Naive thymus-derived CD4-positive, alpha-beta T cell (primary cell): ENCODE measurements around the gene CDK2AP2. TPM values are rescaled to one million over a fixed set of nuclear protein-coding genes. Genes with fewer than 3 reads are reported as not detected.

Source experiments
- ATAC-seq: fragments of 150-1000 bp; cut with Tn5 transposase; 2 replicates; pipeline ENCODE4 v1.10.0; 2021; ENCODE audit warnings: mild to moderate bottlenecking, moderate library complexity
- CTCF ChIA-PET: fragments of 350-600 bp; sonication (Branson Sonifier 250); formaldehyde crosslinking; loops from one replicate; lab custom pipeline; 2021; ENCODE audit warnings: antibody characterized with exemption; lab: Charles Lee
- POLR2A ChIA-PET: fragments of 350-600 bp; sonication (Branson Sonifier 250); formaldehyde crosslinking; loops from one replicate; lab custom pipeline; 2021; ENCODE audit warnings: antibody characterized with exemption, inconsistent platforms; lab: Charles Lee
- DNase-seq, 9 donors: peaks; one replicate each; pipeline versions ENCODE4 v3.0.0 to v3.0.0-alpha.2; 2020 to 2022; ENCODE audit warnings: mixed read lengths in 1 of 9
- H3K27ac ChIP-seq: one replicate; pipeline ENCODE4 v1.7.0; 2013; ENCODE audit warnings: mild to moderate bottlenecking, low read depth, low read length, moderate library complexity
- H3K27me3 ChIP-seq, 2 donors: one replicate each; pipeline ENCODE4 v1.7.0; 2013; ENCODE audit warnings: low read length in 2 of 2, mild to moderate bottlenecking in 2 of 2, moderate library complexity in 2 of 2; ENCODE audit not compliant: control insufficient read depth in 2 of 2, insufficient read depth in 2 of 2
- H3K36me3 ChIP-seq, 3 experiments: 1 replicate in 2 of 3; 2 replicates in 1 of 3; pipeline ENCODE4 v1.7.0; 2013; ENCODE audit warnings: low read length in 3 of 3, mild to moderate bottlenecking in 3 of 3, moderate library complexity in 1 of 3; ENCODE audit not compliant: insufficient read depth in 3 of 3, control insufficient read depth in 2 of 3
- H3K4me1 ChIP-seq, 2 donors: one replicate each; pipeline ENCODE4 v1.7.0; 2013; ENCODE audit warnings: low read length in 2 of 2, mild to moderate bottlenecking in 2 of 2, moderate library complexity in 1 of 2; ENCODE audit not compliant: control insufficient read depth in 2 of 2, insufficient read depth in 2 of 2
- H3K4me3 ChIP-seq: 2 replicates; pipeline ENCODE4 v1.7.0; 2013; ENCODE audit warnings: mild to moderate bottlenecking, low read length
- H3K9me3 ChIP-seq, 3 experiments: 1 replicate in 2 of 3; 2 replicates in 1 of 3; pipeline ENCODE4 v1.7.0; 2013; ENCODE audit warnings: low read length in 3 of 3; ENCODE audit not compliant: control insufficient read depth in 2 of 3
- H3K27ac Mint-ChIP-seq, 9 donors: one replicate each; pipeline ENCODE4 v1.8.0; 2020 to 2022; ENCODE audit warnings: mixed read lengths in 9 of 9, mild to moderate bottlenecking in 8 of 9, moderate library complexity in 5 of 9, inconsistent platforms in 2 of 9
- H3K27me3 Mint-ChIP-seq, 5 donors: one replicate each; pipeline ENCODE4 v1.8.0; 2021 to 2022; ENCODE audit warnings: mixed read lengths in 5 of 5, mild to moderate bottlenecking in 1 of 5
- H3K36me3 Mint-ChIP-seq, 5 donors: one replicate each; pipeline ENCODE4 v1.8.0; 2020 to 2022; ENCODE audit warnings: mixed read lengths in 5 of 5, mild to moderate bottlenecking in 3 of 5, inconsistent platforms in 1 of 5
- H3K4me1 Mint-ChIP-seq, 7 donors: one replicate each; pipeline ENCODE4 v1.8.0; 2020 to 2022; ENCODE audit warnings: mixed read lengths in 7 of 7, mild to moderate bottlenecking in 3 of 7, inconsistent platforms in 1 of 7
- H3K4me3 Mint-ChIP-seq, 10 donors: one replicate each; pipeline ENCODE4 v1.8.0; 2020 to 2022; ENCODE audit warnings: mild to moderate bottlenecking in 10 of 10, mixed read lengths in 10 of 10, moderate library complexity in 6 of 10, inconsistent platforms in 2 of 10
- H3K9me3 Mint-ChIP-seq, 11 donors: one replicate each; pipeline ENCODE4 v1.8.0; 2020 to 2022; ENCODE audit warnings: mixed read lengths in 11 of 11, mild to moderate bottlenecking in 4 of 11, inconsistent platforms in 1 of 11, moderate library complexity in 1 of 11
- intact Hi-C, 2 donors: fragments of 100-400 bp; cut with micrococcal nuclease; formaldehyde crosslinking; loops; one replicate each; pipeline ENCODE4 v1.15.1; 2023
- polyA plus RNA-seq, 2 donors: library from polyadenylated mRNA; unstranded; fragments of 300-500 nt; fragmentation: Illumina TruSeq; gene quantifications; one replicate each; pipeline ENCODE4 v1.2.3, GENCODE V29; 2021
- total RNA-seq, 6 experiments: library from RNA in 5 of 6; stranded (reverse) in 5 of 6; gene quantifications; 1 replicate in 5 of 6; 2 replicates in 1 of 6; pipeline ENCODE4 v1.2.3 and lab custom pipeline; 2021 to 2026

CDK2AP2 gene
- total and polyA plus RNA-seq, 7 experiments from 2014 or later = 31.0 to 168 (median 64.5) TPM

- no peak for DNase-seq
- no peak for ATAC-seq
- no peaks in the 10 kb centered on the region for H3K27me3 Mint-ChIP-seq
- ChIA-PET CTCF (no interaction called here), POLR2A (interaction anchor here (1.2 to 2.2 kb wide), 4 partner anchors 8 to 24 kb away, joined by 3 to 9 read pairs (median 5); no protein-coding TSS in a partner anchor)
- intact Hi-C loops = no loop called here
- no peak overlapping the region for H3K27ac ChIP-seq
- H3K9me3 ChIP-seq = no peaks in the 10 kb centered on the region
- H3K4me1 ChIP-seq = no peaks in the 10 kb centered on the region
- peaks cover 4 to 9% (median 6%) of the 10 kb centered on the region in 7 donors for H3K4me1 Mint-ChIP-seq
- H3K27ac Mint-ChIP-seq = peak overlapping the region in 1 of 9 donors; percentile 25
- peaks cover 4 to 96% (median 20%) of the 10 kb centered on the region in 3 experiments for H3K36me3 ChIP-seq
- peaks cover 0 to 2% (median 0%) of the 10 kb centered on the region in 11 donors for H3K9me3 Mint-ChIP-seq
- no peak overlapping the region for H3K4me3 Mint-ChIP-seq
- peaks cover 4 to 15% (median 5%) of the 10 kb centered on the region in 5 donors for H3K36me3 Mint-ChIP-seq
- no peaks in the 10 kb centered on the region for H3K27me3 ChIP-seq
- H3K4me3 ChIP-seq = no peak overlapping the region
Observed at GRCh38 chr11:67493548-67494370, 14.2 kb downstream of the CDK2AP2 start.

GRCh38 chr11:67492801-67493547, 15.0 kb downstream of the CDK2AP2 start:
- H3K4me1 ChIP-seq = peaks cover 3% of the 10 kb centered on the region in 2 donors
- Mint-ChIP-seq H3K27me3 (no peaks in the 10 kb centered on the region), H3K4me1 (peaks cover 7 to 14% (median 11%) of the 10 kb centered on the region in 7 donors), H3K27ac (peak overlapping the region in 2 of 9 donors; percentile 3 to 69), H3K36me3 (peaks cover 6 to 17% (median 8%) of the 10 kb centered on the region in 5 donors), H3K9me3 (peaks cover 0 to 2% (median 0%) of the 10 kb centered on the region in 11 donors), H3K4me3 (no peak overlapping the region)
- H3K27me3 ChIP-seq = no peaks in the 10 kb centered on the region
- peaks cover 5 to 96% (median 22%) of the 10 kb centered on the region in 3 experiments for H3K36me3 ChIP-seq
- ATAC-seq (peak; percentile 28), DNase-seq (no peak)
- H3K27ac ChIP-seq = no peak overlapping the region
- CTCF ChIA-PET = no interaction called here
- POLR2A ChIA-PET = interaction anchor here (0.8 to 2.2 kb wide), 6 partner anchors 8 to 25 kb away, joined by 3 to 9 read pairs (median 4); partner anchors contain the start of gene AIP
- intact Hi-C loops = no loop called here
- H3K4me3 ChIP-seq = no peak overlapping the region
- no peaks in the 10 kb centered on the region for H3K9me3 ChIP-seq

- Histone ChIP-seq H3K4me1 (peaks cover 4 to 5% of the 10 kb centered on the region in 2 donors), H3K27me3 (no peaks in the 10 kb centered on the region), H3K4me3 (no peak overlapping the region), H3K27ac (peak overlapping the region; percentile 21), H3K9me3 (no peaks in the 10 kb centered on the region), H3K36me3 (peaks cover 8 to 95% (median 24%) of the 10 kb centered on the region in 3 experiments)
- intact Hi-C loops = no loop called here
- peaks cover 0 to 2% (median 0%) of the 10 kb centered on the region in 11 donors for H3K9me3 Mint-ChIP-seq
- H3K36me3 Mint-ChIP-seq = peaks cover 10 to 24% (median 15%) of the 10 kb centered on the region in 5 donors
- POLR2A ChIA-PET = interaction anchor here (0.8 to 2.2 kb wide), 9 partner anchors 8 to 100 kb away, joined by 3 to 9 read pairs (median 4); partner anchors contain the start of genes AIP and RAD9A
- ATAC-seq (no peak), DNase-seq (no peak)
- no peak overlapping the region for H3K4me3 Mint-ChIP-seq
- peaks cover 14 to 22% (median 19%) of the 10 kb centered on the region in 7 donors for H3K4me1 Mint-ChIP-seq
- no peaks in the 10 kb centered on the region for H3K27me3 Mint-ChIP-seq
- H3K27ac Mint-ChIP-seq = no peak overlapping the region
- CTCF ChIA-PET = no interaction called here
Observed at GRCh38 chr11:67492069-67492727, 15.8 kb downstream of the CDK2AP2 start.

- Histone ChIP-seq H3K27me3 (no peaks in the 10 kb centered on the region), H3K4me1 (peaks cover 11 to 12% of the 10 kb centered on the region in 2 donors), H3K4me3 (no peak overlapping the region), H3K9me3 (no peaks in the 10 kb centered on the region), H3K27ac (no peak overlapping the region), H3K36me3 (peaks cover 8 to 97% (median 28%) of the 10 kb centered on the region in 3 experiments)
- no peak for DNase-seq
- H3K9me3 Mint-ChIP-seq = peaks cover 0 to 2% (median 0%) of the 10 kb centered on the region in 11 donors
- intact Hi-C loops = no loop called here
- H3K36me3 Mint-ChIP-seq = peaks cover 10 to 27% (median 15%) of the 10 kb centered on the region in 5 donors
- H3K27me3 Mint-ChIP-seq = no peaks in the 10 kb centered on the region
- peak overlapping the region in 2 of 9 donors; percentile 38 to 82 for H3K27ac Mint-ChIP-seq
- H3K4me3 Mint-ChIP-seq = no peak overlapping the region
- no peak for ATAC-seq
- peaks cover 15 to 29% (median 23%) of the 10 kb centered on the region in 7 donors for H3K4me1 Mint-ChIP-seq
- ChIA-PET POLR2A (interaction anchor here (0.8 to 1.9 kb wide), 9 partner anchors 8 to 99 kb away, joined by 3 to 5 read pairs (median 3); partner anchors contain the start of genes AIP, PPP1CA, RAD9A and TMEM134), CTCF (interaction anchor here (1.3 kb wide), 1 partner anchor 146 kb away, joined by 3 read pairs; no protein-coding TSS in a partner anchor)
Observed at GRCh38 chr11:67491276-67492068, 16.5 kb downstream of the CDK2AP2 start.

- Mint-ChIP-seq H3K27me3 (no peaks in the 10 kb centered on the region), H3K4me1 (peaks cover 21 to 37% (median 31%) of the 10 kb centered on the region in 7 donors), H3K9me3 (peaks cover 0 to 2% (median 0%) of the 10 kb centered on the region in 11 donors), H3K4me3 (no peak overlapping the region), H3K27ac (peak overlapping the region in 2 of 9 donors; percentile 81 to 82), H3K36me3 (peaks cover 10 to 34% (median 19%) of the 10 kb centered on the region in 5 donors)
- Histone ChIP-seq H3K9me3 (no peaks in the 10 kb centered on the region), H3K27me3 (no peaks in the 10 kb centered on the region), H3K27ac (no peak overlapping the region), H3K4me3 (no peak overlapping the region), H3K36me3 (peaks cover 8 to 90% (median 28%) of the 10 kb centered on the region in 3 experiments), H3K4me1 (peaks cover 19 to 20% of the 10 kb centered on the region in 2 donors)
- no peak for ATAC-seq
- DNase-seq = no peak
- intact Hi-C loops = no loop called here
- ChIA-PET POLR2A (interaction anchor here (0.8 to 1.9 kb wide), 7 partner anchors 8 to 138 kb away, joined by 3 to 5 read pairs (median 3); partner anchors contain the start of genes AIP, POLD4 and TMEM134), CTCF (interaction anchor here (1.3 kb wide), 1 partner anchor 145 kb away, joined by 3 read pairs; no protein-coding TSS in a partner anchor)
Observed at GRCh38 chr11:67490727-67491065, 17.3 kb downstream of the CDK2AP2 start.
